Endometrial microvascular endothelial cells (primary cell): ENCODE data around the gene CYBA. TPM values are rescaled to one million over a fixed set of nuclear protein-coding genes. Genes with fewer than 3 reads are reported as not detected.

Experiments
- in situ Hi-C: cut with HindIII; loops from 2 replicates; pipeline ENCODE4 v1.10.0; 2017; ENCODE audit warnings: low sequenced_read_pairs, low pct_unique_long_range_greater_than_20kb; ENCODE audit errors: inconsistent ontology term
- total RNA-seq: library from RNA; depleted of rRNA; stranded (reverse); fragments of >200 nt; gene quantifications from one replicate; pipeline ENCODE4 v1.2.3, GENCODE V29; 2015; ENCODE audit errors: inconsistent ontology term

CYBA gene
- total RNA-seq, 1 donor from 2014 or later: 159 TPM

- in situ Hi-C loops: no loop called here
Measured at GRCh38 chr16:88667461-88667860, 16.6 kb upstream of the CYBA start.

DNA sequence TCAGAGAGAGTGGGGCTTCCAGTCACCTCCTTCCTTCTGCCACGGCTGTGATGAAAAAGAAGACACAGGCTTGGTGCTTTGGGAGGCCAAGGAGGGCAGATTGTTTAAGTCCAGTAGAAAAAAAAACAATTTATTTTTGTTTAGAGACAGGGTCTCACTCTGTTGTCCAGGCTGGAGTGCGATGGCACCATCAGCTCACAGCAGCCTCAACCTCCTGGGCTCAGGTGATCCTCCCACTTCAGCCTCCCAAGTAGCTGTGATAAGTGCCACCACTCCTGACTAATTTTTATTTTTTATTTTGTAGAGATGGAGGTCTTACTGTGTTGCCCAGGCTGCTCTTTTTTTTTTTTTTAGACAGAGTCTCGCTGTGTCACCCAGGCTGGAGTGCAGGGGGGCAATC is 14.7 kb upstream of the CYBA start:
- in situ Hi-C loops: no loop called here

- in situ Hi-C loops: no loop called here
Measured at GRCh38 chr16:88665148-88665547, 14.3 kb upstream of the CYBA start.

DNA sequence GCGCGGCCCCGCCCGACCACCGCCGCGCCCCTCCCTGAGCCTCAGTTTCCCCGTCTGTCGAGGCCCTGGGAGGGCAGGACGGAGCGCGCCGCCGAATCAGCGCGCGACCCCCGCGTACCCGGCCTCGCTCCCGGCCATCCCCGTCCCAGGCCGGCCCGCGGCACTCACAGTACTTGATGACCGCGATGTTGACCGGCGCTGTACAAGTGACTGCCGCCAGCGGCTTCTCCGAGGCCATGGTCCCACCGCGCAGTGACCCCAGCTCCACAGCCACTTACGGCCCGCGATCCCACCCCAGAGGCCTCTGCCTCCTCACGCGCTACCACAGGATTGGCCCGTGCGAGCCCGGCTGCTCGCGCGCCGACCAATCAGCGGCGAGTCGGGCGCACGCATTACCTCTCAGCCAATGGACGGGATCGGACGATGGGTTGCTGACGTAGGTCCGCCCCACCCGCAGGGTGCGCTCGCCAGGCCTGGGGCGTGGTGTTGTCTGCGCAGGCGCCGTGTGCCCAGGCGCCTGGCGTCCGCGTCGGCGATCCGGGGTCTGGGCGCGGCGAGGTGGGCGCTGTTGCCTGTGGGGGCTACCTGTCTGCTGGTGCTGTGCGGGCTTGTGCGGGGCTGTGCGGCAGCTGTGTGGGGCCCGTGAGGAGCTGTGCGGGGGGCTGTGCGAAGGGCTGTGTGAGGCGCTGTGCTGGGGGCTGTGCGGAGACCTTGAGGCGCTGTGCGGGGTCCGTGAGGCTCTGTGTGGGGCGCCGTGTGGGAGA is 12.2 kb upstream of the CYBA start, which contains the start of gene MVD:
MVD (minus strand) TSS at position 249 of the 764 bp plus-strand sequence; CDS start at position 238, 11 bp downstream.
- in situ Hi-C loops: no loop called here

DNA sequence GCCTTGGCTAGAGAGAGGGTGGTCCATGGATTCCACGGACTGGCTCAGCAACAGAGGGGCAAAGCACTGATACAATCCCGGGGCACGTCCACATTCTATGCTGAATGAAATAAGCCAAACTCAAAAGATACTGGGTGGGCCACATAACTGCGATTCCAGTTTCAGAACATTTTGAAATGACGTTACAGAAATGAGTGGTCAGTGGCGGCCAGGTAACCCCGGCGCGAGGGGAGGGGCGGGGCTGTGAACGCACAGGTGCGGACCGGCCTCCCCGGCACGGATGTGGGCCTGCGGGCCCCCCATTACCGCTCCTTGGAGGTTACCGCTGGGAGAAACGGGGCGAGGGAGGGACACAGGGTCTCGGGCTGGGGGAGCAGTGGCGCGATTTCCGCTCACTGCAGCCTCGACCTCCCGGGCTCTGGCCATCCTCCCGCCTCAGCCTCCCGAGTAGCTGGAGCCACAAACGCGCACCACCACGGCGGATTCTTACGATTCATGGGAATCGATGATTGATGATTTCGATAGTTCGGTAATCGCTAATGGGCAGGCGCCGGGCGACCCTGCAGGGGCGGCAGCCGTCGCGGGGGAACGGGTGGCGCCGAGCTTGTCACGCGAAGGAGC is 11.5 kb upstream of the CYBA start:
- in situ Hi-C loops: no loop called here

DNA sequence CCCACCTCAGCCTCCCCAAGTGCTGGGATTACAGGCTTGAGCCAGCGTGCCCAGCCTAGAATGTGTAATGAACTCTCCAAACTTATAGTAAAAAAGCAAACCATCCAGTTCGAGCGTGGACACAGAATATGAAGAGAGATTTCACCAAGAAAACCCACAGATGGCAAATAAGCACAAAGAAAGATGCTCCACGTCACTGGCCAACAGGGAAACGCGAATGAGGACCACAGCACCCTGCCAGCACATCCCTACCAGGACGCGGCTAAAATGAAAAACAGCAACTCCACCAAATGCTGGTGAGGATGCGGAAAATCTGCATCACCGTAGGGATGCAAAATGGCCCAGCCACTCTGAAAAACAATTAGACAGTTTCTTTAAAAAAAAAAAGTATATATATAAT is 10.6 kb upstream of the CYBA start:
- in situ Hi-C loops: no loop called here

DNA sequence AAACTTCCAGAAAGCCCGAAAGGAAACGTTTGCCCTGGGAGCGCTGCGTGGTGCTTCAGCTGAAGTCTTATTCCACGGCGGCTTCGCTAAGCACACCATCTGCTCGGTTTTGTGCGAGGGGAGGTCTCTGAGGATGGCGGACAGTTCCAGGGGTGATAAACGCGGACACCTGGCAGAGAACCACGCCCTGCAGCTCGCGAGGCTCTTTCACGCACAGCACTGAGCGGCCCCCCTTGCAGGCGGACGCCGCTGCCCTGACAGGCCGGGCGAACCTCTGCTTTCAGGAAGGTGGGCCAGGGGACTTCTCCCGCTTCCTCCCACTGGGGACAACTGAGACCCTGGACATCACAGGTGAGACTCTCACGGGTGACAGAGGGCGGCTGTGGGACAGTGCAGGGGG is 8.3 kb upstream of the CYBA start:
- in situ Hi-C loops: no loop called here

DNA sequence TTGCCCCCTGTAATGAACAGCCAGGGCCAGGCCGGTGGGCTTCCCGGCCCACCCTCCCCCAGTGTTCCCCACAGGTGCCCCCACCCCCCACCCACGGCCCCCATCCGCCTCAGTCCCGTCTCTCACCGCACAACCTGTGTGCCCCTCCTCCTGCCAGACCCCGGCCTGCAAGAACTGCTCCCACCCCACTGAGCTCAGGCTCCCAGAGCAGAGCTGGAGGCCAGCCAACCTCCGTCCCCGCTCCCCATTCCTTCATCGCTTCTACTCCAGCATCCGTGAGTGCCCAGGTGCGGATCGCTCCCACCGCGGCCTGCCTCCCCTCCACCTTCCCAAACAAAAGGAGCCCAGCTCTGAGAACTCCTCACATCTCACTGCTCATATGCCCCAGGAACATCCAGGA is 7.9 kb upstream of the CYBA start:
- in situ Hi-C loops: no loop called here

GRCh38 chr16:88657371-88657770 is 6.5 kb upstream of the CYBA start:
- in situ Hi-C loops: no loop called here

DNA sequence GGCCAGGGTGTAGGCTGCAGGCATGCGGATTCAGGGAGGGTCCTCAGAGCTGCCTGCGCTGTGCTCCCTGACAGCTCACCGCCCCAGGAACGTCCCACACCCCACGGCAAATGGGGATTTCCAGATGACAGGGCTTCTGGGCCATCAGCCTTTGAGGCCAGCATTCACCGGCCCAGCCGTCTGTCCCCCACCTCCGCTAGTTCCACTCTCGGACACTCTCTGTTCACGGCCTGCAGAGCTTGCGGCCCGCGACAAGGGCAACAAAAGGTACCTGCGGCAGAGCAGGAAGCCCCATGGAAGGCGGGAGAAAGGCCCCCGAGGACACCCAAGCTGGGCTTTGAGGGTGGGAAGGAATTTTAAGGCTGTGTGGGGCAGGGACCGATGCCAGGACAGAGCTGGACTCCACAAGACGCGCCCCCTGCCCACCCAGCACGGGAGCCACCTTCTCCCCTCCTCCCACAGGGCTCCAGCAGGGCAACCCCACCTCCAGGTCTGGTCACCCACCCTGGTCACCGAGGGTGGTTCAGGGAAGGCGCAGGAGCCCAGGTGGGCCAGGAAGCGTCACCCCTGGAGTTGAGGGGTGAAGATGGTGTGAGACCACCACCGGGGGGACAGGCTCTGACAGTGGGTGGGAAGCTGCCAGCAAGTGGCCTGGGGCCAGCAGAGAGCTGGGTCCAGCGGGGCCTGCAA is 5.6 kb upstream of the CYBA start:
- in situ Hi-C loops: no loop called here

- in situ Hi-C loops: no loop called here
Measured at GRCh38 chr16:88655733-88656281, 5.0 kb upstream of the CYBA start.

DNA sequence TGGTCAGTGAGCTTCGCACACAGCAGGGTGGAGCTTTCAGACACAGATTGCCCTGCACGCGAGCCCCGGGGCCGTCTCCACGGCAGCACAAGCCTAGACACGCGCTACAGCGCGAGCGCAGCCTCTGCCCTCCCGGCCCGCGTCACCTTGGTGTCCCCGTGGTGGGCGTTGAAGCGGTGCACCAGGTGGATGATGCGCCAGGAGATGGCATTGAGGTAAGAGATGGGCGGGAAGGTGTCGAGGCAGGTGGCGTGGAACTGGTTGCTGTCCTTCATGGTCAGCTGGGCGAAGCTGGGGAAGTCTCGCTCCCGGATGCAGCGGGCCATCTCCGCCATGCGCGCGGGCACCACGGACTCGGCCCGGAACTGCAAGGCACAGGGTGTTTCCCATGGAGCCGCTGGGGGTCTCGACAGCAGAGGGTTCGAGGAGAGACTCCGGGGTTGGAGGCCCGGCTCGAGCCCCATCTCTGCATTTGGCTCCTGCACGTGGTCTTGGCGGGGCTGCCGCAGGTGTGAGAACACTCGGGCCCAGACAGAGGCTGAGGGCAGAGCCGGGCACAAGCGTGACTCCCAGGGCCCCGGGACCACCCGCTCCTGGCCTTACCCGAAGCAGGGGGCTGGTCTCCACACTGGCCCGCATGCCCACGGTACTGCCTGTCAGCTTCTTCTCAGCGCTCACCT is 4.3 kb upstream of the CYBA start:
- in situ Hi-C loops: no loop called here

- in situ Hi-C loops: no loop called here
Measured at GRCh38 chr16:88654363-88655052, 3.7 kb upstream of the CYBA start.

GRCh38 chr16:88653596-88654362 is 2.9 kb upstream of the CYBA start:
- in situ Hi-C loops: no loop called here

GRCh38 chr16:88653101-88653500 is 2.2 kb upstream of the CYBA start:
- in situ Hi-C loops: no loop called here

GRCh38 chr16:88652762-88653063 is 1.9 kb upstream of the CYBA start:
- in situ Hi-C loops: no loop called here

DNA sequence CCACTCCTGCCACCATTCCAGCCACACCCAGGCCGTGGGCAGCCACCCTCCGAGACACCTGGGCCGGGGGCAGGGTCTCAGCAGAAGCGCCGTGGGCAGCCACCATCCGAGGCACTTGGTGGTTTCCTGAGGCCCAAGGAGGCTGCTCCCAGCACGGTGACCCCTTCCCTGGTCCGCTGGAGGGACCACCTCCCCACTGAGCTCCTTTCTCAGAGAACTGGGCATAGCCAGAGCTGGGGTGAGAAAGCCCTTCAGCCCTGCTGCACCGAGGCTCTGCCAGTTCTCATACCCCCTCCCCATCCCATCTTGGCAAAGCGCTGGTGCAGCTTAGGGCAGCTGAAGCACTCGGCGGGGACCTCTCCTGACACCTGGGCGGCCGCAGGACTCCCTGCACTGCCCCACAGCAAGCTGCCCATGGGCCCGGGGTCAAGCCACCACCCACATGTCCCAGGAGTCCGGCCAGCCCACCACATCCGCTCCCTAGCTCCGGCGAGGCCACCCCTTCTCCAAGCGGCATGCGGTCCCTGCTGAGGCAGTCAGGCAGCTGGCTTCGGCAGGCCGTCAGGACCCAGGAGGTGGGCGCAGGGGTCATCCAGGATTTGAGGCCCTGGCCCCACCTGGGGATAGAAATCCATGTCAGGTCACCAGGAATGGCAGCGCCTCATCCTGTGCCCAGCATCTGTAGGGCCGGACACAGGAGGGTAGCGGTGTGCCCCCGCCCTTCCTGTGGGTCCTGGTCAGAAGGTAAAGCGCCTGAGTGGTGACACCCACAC is 1.3 kb upstream of the CYBA start:
- in situ Hi-C loops: no loop called here
